Measurements from ENCODE around the gene TTF1. TPM values are rescaled to one million over a fixed set of nuclear protein-coding genes. Genes with fewer than 3 reads are reported as not detected.

TTF1 gene
- polyA plus RNA-seq, 1 of the 3 experiments (the other 2 are of a cell fraction): 11.9 TPM

DNA sequence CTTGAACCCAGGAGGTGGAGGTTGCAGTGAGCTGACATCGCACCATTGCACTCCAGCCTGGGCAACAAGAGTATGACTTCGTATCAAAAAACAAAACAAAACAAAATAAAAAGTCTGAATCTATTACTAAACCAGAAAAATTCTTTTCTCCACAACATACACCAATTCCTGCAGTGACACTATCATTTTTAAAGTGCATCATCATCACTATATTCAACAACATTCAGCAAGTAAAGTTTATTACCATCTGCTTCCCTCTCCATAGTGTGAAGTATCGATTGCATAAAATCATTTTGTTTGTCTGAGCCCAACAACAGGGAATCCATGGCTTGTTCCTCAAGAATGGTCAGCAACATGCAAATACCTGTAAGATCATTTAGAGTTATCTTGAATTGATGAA, 72.3 kb downstream of the TTF1 start:
- no peaks in the 10 kb centered on the region for H4K20me1 ChIP-seq (ENCODE audit: insufficient read depth)
- WGBS (ENCODE audit: low lambda C conversion rate): 96% methylated on average over 3 of the region's 3 CpGs
- no peak overlapping the region for H3K9ac ChIP-seq
- no peak overlapping the region for H2AFZ ChIP-seq (ENCODE audit: low read depth)
- no peak overlapping the region for H3K27ac ChIP-seq (ENCODE audit: low read depth in 2 of 2, low read length in 1 of 2)
- ChIA-PET CTCF (no interaction called here), POLR2A (no interaction called here)
- peaks cover 66 to 87% of the 10 kb centered on the region in 2 experiments for H3K36me3 ChIP-seq (replicated peaks in 1 of 2; ENCODE audit: control insufficient read depth in 1 of 2, insufficient read depth in 2 of 2, low read length in 1 of 2)
- no peaks in the 10 kb centered on the region for H3K27me3 ChIP-seq (ENCODE audit: insufficient read depth)
- H3K9me3 ChIP-seq: no peaks in the 10 kb centered on the region
- no peaks in the 10 kb centered on the region for H3K9me2 ChIP-seq
- no peak overlapping the region for H3K4me2 ChIP-seq
- no peak overlapping the region for H3K4me3 ChIP-seq (ENCODE audit: low read depth in 2 of 2, low read length in 1 of 2)
- no peaks in the 10 kb centered on the region for H3K4me1 ChIP-seq (ENCODE audit: control insufficient read depth in 1 of 2, insufficient read depth in 2 of 2, low read depth in 1 of 2, low read length in 1 of 2)
- TF ChIP-seq, protein P1, sequence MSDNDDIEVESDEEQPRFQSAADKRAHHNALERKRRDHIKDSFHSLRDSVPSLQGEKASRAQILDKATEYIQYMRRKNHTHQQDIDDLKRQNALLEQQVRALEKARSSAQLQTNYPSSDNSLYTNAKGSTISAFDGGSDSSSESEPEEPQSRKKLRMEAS (IDR thresholded peaks at IDR 0.05; ENCODE audit: low read depth): no peak
- no peak for TF ChIP-seq FOSL2 (IDR thresholded peaks at IDR 0.05; ENCODE audit: borderline replicate concordance, low read depth)
- no peak for TF ChIP-seq MXI1 (IDR thresholded peaks at IDR 0.05; ENCODE audit: low read depth, low read length)
- no peak for TF ChIP-seq RAD21 (IDR thresholded peaks at IDR 0.05; ENCODE audit: low read length)
- TF ChIP-seq, protein P2, sequence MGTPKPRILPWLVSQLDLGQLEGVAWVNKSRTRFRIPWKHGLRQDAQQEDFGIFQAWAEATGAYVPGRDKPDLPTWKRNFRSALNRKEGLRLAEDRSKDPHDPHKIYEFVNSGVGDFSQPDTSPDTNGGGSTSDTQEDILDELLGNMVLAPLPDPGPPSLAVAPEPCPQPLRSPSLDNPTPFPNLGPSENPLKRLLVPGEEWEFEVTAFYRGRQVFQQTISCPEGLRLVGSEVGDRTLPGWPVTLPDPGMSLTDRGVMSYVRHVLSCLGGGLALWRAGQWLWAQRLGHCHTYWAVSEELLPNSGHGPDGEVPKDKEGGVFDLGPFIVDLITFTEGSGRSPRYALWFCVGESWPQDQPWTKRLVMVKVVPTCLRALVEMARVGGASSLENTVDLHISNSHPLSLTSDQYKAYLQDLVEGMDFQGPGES (IDR thresholded peaks at IDR 0.05; ENCODE audit: low read depth, low read length): no peak
- no peak for TF ChIP-seq CHD2 (IDR thresholded peaks at IDR 0.05; ENCODE audit: low read length, partially characterized antibody)
- TF ChIP-seq SIN3A (IDR thresholded peaks at IDR 0.05; ENCODE audit: borderline replicate concordance, low read depth, low read length): no peak
- no peak for TF ChIP-seq RCOR1 (IDR thresholded peaks at IDR 0.05; ENCODE audit: low read length)
- no peak for TF ChIP-seq NRF1 (IDR thresholded peaks at IDR 0.05; ENCODE audit: low read depth, low read length)
- no peak for TF ChIP-seq NFIC (IDR thresholded peaks at IDR 0.05; ENCODE audit: borderline replicate concordance)
- TF ChIP-seq, protein P3, sequence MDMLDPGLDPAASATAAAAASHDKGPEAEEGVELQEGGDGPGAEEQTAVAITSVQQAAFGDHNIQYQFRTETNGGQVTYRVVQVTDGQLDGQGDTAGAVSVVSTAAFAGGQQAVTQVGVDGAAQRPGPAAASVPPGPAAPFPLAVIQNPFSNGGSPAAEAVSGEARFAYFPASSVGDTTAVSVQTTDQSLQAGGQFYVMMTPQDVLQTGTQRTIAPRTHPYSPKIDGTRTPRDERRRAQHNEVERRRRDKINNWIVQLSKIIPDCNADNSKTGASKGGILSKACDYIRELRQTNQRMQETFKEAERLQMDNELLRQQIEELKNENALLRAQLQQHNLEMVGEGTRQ (IDR thresholded peaks at IDR 0.05; ENCODE audit: borderline replicate concordance, low read depth, low read length): no peak
- TF ChIP-seq, protein P4, sequence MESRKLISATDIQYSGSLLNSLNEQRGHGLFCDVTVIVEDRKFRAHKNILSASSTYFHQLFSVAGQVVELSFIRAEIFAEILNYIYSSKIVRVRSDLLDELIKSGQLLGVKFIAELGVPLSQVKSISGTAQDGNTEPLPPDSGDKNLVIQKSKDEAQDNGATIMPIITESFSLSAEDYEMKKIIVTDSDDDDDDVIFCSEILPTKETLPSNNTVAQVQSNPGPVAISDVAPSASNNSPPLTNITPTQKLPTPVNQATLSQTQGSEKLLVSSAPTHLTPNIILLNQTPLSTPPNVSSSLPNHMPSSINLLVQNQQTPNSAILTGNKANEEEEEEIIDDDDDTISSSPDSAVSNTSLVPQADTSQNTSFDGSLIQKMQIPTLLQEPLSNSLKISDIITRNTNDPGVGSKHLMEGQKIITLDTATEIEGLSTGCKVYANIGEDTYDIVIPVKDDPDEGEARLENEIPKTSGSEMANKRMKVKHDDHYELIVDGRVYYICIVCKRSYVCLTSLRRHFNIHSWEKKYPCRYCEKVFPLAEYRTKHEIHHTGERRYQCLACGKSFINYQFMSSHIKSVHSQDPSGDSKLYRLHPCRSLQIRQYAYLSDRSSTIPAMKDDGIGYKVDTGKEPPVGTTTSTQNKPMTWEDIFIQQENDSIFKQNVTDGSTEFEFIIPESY (IDR thresholded peaks at IDR 0.05; ENCODE audit: borderline replicate concordance, low read depth): no peak
- TF ChIP-seq, protein P5, sequence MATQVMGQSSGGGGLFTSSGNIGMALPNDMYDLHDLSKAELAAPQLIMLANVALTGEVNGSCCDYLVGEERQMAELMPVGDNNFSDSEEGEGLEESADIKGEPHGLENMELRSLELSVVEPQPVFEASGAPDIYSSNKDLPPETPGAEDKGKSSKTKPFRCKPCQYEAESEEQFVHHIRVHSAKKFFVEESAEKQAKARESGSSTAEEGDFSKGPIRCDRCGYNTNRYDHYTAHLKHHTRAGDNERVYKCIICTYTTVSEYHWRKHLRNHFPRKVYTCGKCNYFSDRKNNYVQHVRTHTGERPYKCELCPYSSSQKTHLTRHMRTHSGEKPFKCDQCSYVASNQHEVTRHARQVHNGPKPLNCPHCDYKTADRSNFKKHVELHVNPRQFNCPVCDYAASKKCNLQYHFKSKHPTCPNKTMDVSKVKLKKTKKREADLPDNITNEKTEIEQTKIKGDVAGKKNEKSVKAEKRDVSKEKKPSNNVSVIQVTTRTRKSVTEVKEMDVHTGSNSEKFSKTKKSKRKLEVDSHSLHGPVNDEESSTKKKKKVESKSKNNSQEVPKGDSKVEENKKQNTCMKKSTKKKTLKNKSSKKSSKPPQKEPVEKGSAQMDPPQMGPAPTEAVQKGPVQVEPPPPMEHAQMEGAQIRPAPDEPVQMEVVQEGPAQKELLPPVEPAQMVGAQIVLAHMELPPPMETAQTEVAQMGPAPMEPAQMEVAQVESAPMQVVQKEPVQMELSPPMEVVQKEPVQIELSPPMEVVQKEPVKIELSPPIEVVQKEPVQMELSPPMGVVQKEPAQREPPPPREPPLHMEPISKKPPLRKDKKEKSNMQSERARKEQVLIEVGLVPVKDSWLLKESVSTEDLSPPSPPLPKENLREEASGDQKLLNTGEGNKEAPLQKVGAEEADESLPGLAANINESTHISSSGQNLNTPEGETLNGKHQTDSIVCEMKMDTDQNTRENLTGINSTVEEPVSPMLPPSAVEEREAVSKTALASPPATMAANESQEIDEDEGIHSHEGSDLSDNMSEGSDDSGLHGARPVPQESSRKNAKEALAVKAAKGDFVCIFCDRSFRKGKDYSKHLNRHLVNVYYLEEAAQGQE (IDR thresholded peaks at IDR 0.05; ENCODE audit: low read depth, low read length): no peak
- no peak for TF ChIP-seq YY1 (IDR thresholded peaks at IDR 0.05; ENCODE audit: low read depth)
- no peak for DNase-seq
- H3K79me2 ChIP-seq (ENCODE audit: insufficient read depth): 0 out of 2 replicates have a peak, but pooled peaks cover 4% of the 10 kb centered on the region
- H3F3A ChIP-seq (replicated peaks; ENCODE audit: insufficient read depth): peaks cover 7% of the 10 kb centered on the region

Data from SK-N-SH (cell line).